NCI-H146 treated with DMSO at 0.1 percent for 48 hours (cell line): ENCODE data around the gene NRG2.

Experiments
- DNase-seq: peaks from one replicate; lab custom pipeline; 2025; ENCODE audit not compliant: unreplicated experiment; lab: John Stamatoyannopoulos, UW

Gene NRG2

DNA sequence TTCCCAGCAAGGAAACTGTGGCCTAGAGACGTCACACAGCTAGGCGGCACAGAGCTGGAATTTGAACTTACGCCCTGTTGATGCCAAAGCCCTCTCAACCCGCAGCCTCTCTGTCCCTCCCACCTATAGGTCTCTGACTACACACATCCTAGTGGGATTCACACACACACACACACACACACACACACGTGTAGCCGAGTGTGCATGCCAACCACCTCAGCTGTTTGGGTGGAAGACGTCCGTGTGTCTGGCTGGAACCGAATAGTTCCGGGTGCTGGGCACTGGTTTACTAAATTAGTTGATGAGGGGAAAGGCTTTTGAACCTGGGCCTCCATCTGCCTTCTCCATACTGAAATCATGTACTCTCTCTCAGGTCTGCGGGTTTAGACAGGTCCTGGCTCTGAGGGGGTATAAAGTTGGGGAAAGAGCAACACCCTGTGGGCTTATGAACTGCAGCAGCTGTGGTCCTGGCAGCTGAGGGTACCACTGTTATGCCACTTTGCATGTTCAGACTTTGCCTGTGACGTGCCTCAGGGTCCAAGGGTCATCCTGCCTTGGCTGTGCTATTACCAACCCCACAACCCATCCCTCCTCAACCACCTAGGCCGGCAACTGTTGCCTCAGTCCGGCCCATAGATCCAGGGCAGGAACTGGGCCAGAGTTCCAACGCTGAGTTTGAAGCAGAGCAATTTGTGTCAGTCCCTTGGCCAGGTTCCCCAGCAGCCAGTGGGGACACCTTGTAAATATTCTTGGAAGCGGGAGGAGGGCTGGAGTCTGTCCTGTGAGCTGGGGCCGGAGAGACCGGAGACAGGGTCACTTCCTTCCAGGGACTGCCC lies 197.0 kb downstream of the NRG2 start:
- no peak for DNase-seq

DNA sequence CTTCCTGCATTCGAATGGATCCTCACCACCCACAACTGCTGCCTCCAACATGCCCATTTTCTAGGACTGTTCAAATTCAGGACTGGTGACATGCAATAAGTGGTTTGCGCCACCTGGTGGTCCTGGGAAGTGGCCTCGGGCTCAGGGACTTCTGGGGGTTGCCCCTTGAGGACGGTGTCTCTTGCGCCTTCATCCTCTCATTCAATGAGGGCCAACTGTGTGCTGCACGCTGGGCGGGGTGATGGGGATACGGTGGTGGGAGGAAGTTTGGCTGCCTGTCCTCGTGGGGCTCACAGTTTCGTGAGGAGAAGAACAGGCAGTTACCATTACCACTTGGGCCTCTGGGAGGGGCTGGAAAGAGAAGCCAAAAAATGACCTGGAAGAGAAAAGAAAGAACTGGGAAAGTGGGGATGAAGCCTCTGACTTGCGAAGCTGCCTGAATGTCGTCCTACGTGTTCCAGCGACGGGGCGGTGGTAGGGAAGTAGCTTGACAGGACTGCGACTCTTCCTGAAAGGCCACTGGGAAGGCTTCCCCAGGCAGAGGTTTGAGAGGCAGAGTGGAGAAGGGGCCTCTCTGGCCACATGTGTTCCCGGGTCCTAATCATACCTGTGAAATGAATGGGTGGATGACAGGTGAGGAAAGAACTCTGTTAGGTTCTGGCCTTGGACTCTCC lies 198.5 kb downstream of the NRG2 start:
- peak; percentile 2 for DNase-seq

DNA sequence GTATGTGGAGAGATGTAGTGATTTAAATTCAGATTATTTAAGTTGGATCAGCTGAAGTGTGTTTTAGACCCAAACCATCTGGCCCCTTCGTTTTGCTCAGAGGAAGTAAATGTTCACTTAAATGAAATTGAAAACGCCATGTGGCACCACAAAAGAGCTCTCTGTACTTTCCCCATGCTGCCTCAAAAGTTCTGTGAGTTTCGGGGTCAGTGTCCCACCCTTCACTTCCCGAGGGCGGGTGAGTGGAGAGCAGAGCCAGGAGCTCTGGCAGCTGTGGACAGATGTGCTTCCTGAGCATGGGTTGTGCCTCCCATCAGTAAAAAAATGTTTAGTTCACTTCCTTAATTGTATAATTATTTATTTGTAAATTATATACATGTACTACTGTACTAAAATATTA lies 199.1 kb downstream of the NRG2 start:
- no peak for DNase-seq

DNA sequence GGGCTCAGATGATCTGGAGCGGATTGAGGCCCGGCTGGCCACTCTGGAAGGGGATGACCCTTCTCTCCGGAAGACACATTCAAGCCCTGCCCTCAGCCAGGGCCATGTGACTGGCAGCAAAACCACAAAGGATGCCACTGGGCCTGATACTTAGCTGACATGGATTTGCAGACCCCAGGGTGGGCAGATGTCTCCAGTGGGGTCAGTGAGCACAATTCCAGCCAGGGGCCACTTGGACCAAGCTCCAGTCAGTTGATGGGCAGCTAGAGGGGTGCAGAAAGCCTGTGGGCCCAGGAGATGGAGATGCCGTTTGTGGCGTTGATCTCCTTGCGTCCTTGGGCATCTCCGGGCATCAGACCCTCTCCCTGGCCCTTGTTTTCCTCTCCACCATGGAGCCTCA lies 200.8 kb downstream of the NRG2 start:
- no peak for DNase-seq

DNA sequence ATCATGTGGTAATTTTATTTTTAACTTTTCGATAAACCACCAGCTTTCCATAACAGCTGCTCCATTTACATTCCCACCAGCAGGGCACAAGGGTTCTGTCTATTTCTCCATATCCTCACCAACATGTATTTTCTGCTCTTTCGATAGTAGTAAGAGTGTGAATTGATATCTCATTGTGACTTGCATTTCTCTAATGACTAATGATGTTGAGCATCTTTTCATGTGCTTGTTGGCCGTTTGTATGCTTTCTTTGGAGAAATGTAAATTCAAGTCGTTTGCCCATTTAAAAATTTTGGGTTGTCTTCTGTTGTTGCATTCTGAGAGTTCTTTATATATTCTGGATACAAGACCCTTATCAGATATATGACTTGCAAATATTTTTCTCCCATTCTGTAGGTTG lies 201.6 kb downstream of the NRG2 start:
- no peak for DNase-seq

DNA sequence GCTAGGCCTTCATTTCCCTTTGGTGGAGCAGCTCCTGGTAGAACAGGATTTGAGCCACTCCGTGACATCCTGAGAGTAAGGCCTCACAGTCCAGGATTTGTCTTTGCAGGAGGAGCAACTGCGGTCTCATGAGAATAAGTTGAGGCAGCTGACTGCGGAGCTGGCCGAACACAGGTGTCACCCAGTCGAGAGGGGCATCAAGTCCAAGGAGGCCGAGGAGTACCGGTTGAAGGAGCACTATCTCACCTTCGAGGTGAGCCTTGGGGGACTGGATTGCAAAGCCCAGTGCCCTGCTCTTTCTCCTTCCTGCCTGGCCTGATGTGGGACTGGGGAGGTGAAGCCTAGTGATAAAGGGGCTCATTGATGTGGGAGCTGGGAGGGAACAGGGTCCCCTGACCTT lies 203.2 kb downstream of the NRG2 start:
- no peak for DNase-seq

DNA sequence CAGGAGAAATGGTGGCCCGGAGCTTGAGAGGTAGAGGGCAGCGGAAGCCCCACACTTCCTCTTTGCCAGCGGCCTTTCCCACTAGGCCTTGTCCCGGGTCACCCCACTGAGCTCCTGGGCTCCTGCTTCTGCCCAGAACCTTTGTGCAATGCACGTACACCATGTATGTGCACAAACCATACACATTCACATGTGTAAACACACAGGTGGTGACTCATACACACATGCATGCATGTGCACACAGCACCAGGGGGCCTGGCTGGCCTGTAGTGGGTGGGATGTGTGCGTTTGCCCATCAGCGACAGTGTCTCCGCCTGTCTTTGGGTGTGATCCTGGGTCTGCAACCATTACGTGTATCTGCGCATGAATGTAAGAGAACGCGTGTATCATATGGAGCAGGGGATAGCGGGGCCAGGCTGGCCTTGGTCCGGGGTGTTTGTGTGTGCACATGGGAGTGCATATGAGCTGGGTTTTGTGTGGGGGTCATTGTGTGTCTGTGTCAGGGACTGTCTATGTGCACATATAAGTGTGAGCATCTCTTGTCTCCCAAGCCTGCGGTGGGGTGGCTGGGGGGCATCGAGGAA lies 203.8 kb downstream of the NRG2 start:
- DNase-seq = no peak

DNA sequence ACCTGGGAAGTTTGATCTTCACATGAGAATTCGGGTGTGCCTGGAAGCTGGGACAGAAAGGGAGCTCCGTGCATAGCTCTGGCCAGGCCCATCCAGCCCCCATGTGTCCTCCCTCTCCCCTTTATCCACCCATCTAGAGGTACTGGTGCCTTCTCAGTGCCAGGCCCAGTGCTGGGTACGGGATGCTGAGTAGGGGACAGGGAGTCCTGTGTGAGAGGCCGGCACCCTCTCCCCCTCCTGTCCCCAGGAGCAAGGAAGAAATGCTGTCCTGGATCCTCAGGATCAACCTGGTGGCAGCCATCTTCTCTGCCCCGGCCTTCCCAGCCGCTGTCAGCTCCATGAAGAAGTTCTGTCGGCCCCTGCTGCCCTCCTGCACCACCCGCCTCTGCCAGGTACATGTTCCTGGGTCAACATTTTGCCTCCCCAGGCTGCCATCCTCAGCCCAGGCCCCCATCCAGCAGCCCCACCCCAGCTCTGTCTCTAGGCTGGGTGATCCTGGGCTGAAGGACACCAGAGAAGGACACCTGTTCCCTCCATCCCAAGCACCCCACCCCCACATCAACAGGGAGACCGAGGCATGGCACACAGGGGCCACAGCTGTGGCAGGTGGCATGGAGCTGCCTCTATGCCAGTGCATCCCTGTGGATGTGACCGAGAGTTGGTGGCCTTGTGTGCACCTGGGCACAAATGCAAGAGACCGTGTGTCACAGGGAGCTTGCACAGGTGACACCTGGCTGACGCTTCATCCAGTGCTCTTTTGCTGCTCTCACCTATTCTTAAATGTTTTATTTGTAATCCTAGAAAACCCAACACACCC lies 204.5 kb downstream of the NRG2 start:
- no peak for DNase-seq

DNA sequence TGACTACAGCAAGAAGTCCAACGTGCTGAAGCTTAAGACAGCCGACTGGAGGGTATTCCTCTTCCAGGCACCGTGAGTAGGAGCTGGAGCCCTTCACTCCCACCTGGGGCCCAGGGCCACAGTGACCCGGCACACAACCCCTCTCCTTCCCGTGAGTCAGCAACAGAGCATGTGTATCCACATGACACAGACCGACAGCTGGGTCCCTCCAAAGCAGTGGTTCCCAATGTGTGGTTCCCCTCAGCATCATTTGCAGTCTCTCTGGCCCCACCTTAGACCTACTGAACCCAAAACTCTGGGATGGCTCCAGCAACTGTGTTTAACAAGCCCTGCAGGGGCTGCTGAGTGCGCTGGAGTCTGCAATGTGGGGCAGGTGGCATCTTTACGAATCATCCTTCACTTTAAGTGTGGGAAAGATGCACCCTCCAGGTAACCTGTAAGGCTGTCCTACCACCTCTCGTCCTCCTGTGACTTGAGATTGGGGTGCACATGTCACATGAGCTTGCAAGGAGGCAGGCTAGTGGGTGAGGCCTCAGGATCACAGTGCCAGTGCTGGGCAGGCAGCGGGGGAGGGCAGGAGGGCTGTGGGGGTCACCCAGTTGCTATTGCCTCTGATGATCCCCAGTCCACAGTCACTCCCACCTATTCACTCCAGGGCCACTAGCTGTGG lies 205.3 kb downstream of the NRG2 start:
- no peak for DNase-seq

DNA sequence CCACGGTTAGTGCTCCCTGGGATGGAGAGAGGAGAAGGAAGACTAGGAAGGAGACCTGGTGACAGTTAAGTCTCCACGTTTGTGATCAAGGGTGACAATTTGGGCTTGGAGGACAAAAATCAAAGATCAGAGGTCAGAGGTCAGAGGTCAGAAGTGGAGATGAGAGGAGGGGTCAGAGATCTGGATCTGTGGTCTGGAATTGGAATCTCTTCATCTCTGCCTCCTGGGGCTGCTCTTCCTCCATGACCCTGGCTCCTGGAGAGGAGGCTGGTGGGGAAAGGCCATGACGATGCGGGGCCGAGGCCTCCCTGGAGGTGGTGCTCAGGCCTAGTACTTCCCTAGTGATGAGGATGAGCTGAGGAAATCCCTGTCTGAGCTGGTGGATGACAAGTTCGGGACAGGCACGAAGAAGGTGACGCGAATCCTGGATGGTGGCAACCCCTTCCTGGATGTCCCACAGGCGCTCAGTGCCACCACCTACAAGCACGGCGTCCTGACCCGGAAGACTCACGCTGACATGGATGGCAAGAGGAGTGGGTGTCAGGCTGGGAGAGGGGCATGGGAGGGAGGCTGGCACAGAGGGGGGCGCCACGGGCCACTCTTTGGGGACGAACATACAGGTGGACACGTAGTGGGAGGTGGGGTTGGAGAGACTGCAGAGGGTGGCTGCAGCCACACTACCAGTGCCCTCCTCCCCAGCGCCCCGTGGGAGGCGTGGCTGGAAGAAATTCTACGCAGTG lies 206.5 kb downstream of the NRG2 start:
- no peak for DNase-seq

DNA sequence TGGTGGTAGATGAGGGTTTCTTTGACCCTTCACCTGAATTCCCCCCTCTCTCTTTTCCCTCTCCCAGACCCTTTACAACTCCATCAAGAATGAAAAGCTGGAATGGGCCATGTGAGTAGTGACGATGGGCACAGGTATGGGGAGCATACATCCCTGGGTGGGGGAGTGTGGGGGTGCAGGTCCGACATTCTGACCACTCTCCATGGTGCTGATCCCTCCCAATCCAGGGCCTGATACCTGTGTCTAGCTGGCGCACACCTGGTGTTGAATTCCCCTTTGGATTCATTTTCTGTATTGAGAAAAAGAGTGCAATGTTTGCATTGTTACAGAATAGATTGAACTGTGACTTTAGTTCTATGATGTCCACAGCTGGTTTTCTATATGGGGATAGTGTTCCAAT lies 207.4 kb downstream of the NRG2 start:
- DNase-seq = no peak

DNA sequence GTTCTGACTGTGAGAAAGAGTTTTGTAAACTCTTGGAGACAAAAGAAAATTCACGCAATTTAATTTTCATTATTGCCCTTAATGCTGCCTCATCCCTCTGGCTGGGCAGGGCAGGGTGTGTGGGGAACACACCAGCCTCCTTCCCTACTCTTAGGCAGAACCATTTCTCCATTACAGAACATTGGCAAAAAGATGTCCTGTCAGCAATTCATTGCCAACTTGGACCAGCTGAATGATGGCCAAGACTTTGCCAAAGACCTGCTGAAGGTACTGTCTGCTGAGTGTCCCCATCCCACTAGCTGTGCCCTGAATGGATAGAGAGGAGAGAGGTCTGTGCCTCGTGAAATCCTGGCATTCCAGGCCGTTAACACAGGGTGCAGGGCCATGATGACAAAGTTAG lies 209.6 kb downstream of the NRG2 start:
- DNase-seq = no peak

DNA sequence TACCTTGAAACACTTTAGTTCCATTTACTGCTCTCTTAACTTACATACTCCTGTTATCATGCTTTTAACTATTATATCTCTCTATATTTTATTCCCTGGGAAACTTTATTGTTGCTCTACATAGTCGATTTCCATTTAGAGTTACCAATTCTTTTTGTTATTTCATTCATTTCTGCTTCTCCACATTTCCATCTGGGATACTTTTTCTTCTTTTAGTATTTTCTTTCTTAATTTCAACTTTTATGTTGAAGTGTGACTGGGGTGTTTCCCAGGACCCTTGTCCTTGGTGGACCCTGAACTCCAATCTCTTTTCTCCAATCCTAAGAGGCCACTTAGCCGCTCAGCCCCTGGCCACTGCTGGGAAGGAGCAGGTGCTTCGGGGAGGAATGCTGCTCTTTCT lies 211.5 kb downstream of the NRG2 start:
- DNase-seq = no peak

DNA sequence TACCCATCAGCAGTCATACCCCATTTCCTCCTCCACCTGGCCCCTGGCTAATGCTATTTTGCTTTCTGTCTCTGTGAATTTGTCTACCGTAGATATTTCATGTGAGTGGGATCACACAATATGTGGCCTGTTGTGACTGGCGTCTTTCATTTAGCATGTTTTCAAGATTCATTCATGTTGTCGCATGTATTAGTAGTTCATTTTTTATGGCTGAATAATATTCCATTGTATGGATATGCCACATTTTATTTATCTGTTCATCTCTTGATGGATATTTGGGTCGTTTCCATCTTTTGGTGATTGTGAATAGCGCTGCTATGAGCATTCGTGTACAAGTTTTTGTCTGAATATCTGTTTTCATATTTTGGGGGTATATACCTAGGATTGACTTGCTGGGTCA lies 213.6 kb downstream of the NRG2 start:
- no peak for DNase-seq

DNA sequence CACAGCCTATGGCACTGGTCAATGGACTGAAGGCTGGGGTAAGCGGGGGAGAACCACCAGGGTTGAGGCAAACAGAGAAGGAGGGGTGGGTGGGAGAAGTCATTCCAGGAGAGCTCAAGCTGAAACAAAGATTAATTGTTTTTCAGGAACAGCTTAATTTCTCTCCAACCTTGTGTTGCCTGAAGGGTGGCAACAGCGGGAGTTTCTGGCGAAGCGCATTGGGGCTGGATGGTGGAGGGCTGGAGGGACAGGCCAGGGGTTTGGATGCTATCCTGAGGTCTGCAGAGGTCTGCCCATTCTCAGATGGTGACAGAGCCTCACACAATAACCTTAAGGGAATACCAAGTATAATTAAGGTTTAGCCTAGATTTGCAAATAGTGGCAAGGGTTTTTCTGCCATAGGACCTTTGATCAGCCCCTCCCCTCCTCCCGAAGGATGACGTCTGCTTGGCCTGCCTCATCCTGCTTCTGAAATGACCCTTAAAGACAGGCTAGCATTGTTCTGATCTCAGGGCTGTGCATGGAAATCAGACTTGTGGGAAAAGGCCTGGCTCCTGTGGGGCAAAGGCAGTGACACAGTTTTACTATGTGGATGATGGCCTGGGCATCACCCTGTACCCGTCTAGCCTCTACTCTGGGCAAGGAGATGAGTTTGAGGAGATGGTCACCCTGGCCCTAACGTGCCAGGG lies 214.7 kb downstream of the NRG2 start:
- DNase-seq = no peak

DNA sequence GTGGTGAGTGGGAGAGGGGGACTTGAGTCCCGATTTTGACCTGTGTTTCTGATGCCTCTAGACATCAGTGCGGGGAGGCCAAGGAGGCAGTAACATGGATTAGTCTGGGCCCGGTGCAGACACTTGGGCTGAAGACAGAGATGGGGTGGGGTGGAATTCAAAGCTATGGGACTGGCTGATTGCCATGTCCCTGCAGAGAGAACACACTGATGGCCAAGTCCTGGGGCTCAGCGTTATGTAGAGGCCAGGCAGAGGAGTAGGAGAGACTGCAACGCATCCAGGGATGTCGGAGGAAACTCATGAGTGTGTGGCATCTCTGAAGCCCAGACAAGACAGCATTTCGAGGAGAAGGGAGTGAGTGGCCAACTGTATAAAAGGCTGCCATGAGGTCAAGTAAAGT lies 217.4 kb downstream of the NRG2 start:
- no peak for DNase-seq

DNA sequence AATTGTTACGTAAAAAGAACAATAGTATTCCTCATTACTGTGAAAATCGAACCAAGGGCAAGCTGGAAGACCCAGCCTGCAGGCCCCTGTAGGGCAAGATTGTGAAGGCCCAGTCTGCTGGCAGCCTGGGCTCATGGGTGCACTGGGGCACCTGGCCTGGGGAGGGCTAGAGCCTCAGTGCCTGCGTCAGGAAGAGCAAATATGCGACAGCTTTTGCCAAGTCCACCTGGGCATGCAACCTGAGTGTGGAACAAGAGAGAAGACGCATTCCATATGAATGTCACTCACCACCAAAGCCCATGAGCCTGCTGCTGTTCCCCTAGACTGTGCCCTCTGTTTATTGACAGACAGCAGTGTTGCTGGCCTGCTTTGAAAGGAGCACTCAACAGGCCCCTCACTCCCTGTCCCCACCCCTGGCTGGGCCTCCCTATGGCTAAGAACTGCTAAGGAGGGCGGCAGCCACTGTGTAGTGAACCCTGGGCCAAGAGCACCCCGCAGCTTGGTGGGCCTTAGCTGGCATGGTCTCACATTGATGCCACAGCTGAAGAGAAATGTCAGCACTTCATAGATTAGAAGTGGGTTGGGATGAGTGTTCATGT lies 219.2 kb downstream of the NRG2 start:
- DNase-seq = no peak

DNA sequence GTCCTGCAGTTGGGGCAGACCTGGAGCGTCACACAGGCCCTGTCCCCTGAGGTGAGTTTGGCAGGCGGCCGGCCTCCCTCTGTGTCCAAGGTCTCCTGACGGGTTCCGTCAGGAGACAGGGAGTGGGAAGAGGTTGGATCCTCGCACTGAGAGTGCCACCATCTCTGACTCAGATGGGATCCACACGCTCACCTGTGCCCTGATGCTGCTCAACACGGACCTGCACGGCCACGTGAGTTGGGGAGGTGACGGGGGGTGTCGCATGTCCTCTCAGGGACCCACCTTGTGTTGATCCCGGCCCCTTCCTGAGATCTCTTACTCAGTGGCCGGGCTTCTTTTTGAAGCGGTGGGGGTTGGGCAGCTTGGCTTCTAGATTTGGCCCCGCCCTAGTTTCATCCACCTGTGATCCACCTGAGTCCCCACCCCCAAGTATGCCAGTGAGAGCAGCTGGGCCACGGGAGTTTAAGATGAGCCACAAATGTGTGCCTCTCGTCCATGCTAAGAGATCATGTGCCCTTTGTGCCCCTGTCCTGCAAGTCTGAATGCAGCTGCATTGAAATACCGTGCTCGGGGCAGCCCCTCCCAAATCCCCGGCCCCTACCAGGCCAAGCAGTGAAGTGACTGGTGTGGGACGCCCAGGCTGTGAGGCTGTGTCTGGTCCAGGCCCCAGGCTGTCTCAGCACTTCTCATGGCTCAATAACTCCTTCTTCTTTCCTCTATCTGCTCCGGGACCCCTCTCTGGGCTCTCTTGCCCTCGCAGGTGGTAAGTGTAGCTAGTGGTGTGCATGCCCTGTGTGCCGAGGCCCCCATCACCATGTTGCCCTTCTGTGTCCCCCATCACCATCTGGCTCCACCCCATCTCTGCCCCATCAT lies 220.3 kb downstream of the NRG2 start:
- no peak for DNase-seq
